ENCODE results near the gene PRDM16.

PRDM16 gene

GRCh38 chr1:3170561-3171453, 101.8 kb downstream of the PRDM16 start:
- DNase-seq, result no peak

GRCh38 chr1:3171761-3172160, 102.8 kb downstream of the PRDM16 start:
- DNase-seq, result no peak

GRCh38 chr1:3172431-3173380, 103.7 kb downstream of the PRDM16 start:
- peak; percentile 44 for DNase-seq

GRCh38 chr1:3173381-3173980, 104.5 kb downstream of the PRDM16 start:
- DNase-seq, result no peak

- DNase-seq, result no peak
Measured at GRCh38 chr1:3174487-3175247, 105.7 kb downstream of the PRDM16 start.

- no peak for DNase-seq
Measured at GRCh38 chr1:3175486-3175885, 106.5 kb downstream of the PRDM16 start.

GRCh38 chr1:3176028-3176427, 107.0 kb downstream of the PRDM16 start:
- DNase-seq, result no peak

GRCh38 chr1:3176820-3177219, 107.8 kb downstream of the PRDM16 start:
- no peak for DNase-seq

GRCh38 chr1:3178279-3178678, 109.3 kb downstream of the PRDM16 start:
- no peak for DNase-seq

GRCh38 chr1:3179471-3179870, 110.5 kb downstream of the PRDM16 start:
- DNase-seq, result no peak

- no peak for DNase-seq
Measured at GRCh38 chr1:3180915-3181314, 111.9 kb downstream of the PRDM16 start.

GRCh38 chr1:3181956-3182355, 113.0 kb downstream of the PRDM16 start:
- no peak for DNase-seq

- no peak for DNase-seq
Measured at GRCh38 chr1:3183411-3183810, 114.4 kb downstream of the PRDM16 start.

GRCh38 chr1:3183813-3184212, 114.8 kb downstream of the PRDM16 start:
- no peak for DNase-seq

- DNase-seq, result no peak
Measured at GRCh38 chr1:3184666-3185065, 115.7 kb downstream of the PRDM16 start.

GRCh38 chr1:3185896-3186525, 117.0 kb downstream of the PRDM16 start:
- DNase-seq, result no peak

GRCh38 chr1:3186526-3186921, 117.5 kb downstream of the PRDM16 start:
- no peak for DNase-seq

GRCh38 chr1:3187415-3188149, 118.6 kb downstream of the PRDM16 start:
- no peak for DNase-seq

GRCh38 chr1:3188150-3188971, 119.4 kb downstream of the PRDM16 start:
- no peak for DNase-seq

Measured in NCI-H1436 treated with DMSO at 0.1 percent for 48 hours (cell line).